GF-D8 (cell line): Measurements from ENCODE around the gene MGAT3.

Source experiments
- DNase-seq: peaks from one replicate; lab custom pipeline; 2025; lab: John Stamatoyannopoulos, UW

MGAT3 gene

GRCh38 chr22:39471381-39472141 lies 14.7 kb downstream of the MGAT3 start:
- peak; percentile 20 for DNase-seq

GRCh38 chr22:39472570-39473556 lies 16.1 kb downstream of the MGAT3 start:
- DNase-seq = no peak

GRCh38 chr22:39473851-39474250 lies 17.0 kb downstream of the MGAT3 start:
- DNase-seq = no peak

GRCh38 chr22:39474351-39475111 lies 17.7 kb downstream of the MGAT3 start:
- no peak for DNase-seq

- DNase-seq = no peak
Measured at GRCh38 chr22:39475337-39475736, 18.5 kb downstream of the MGAT3 start.

GRCh38 chr22:39475902-39476301 lies 19.1 kb downstream of the MGAT3 start:
- no peak for DNase-seq

GRCh38 chr22:39476664-39477063 lies 19.9 kb downstream of the MGAT3 start:
- DNase-seq = no peak

- no peak for DNase-seq
Measured at GRCh38 chr22:39477542-39477941, 20.7 kb downstream of the MGAT3 start.

- no peak for DNase-seq
Measured at GRCh38 chr22:39478441-39478850, 21.6 kb downstream of the MGAT3 start.

GRCh38 chr22:39479254-39479653 lies 22.4 kb downstream of the MGAT3 start:
- no peak for DNase-seq

GRCh38 chr22:39480557-39480956 lies 23.7 kb downstream of the MGAT3 start:
- DNase-seq = no peak

- DNase-seq = no peak
Measured at GRCh38 chr22:39481054-39481453, 24.2 kb downstream of the MGAT3 start.

- DNase-seq = no peak
Measured at GRCh38 chr22:39481595-39481994, 24.8 kb downstream of the MGAT3 start.

- DNase-seq = no peak
Measured at GRCh38 chr22:39482768-39483167, 26.0 kb downstream of the MGAT3 start.

GRCh38 chr22:39486951-39487825 lies 30.4 kb downstream of the MGAT3 start:
- DNase-seq = no peak

GRCh38 chr22:39487826-39488520 lies 31.2 kb downstream of the MGAT3 start:
- DNase-seq = no peak

GRCh38 chr22:39488563-39489083 lies 31.8 kb downstream of the MGAT3 start:
- DNase-seq = no peak

- no peak for DNase-seq
Measured at GRCh38 chr22:39489094-39490068, 32.6 kb downstream of the MGAT3 start.

GRCh38 chr22:39490135-39490798 lies 33.5 kb downstream of the MGAT3 start:
- DNase-seq = no peak
